HepG2 (cell line): ENCODE data around the gene STAT5A. TPM values are rescaled to one million over a fixed set of nuclear protein-coding genes. Genes with fewer than 3 reads are reported as not detected.

Experiments
- ATAC-seq: fragments of 200-7000 bp; cut with Tn5 transposase; 3 replicates; pipeline ENCODE4 v1.9.1; 2020; ENCODE audit warnings: mild to moderate bottlenecking, moderate library complexity
- BruUV-seq: library from RNA; stranded (reverse); fragments of 400-500 nt; replicated peaks from 2 replicates; lab custom pipeline; 2021; lab: Mats Ljungman, UMichigan
- CTCF ChIA-PET: fragments of 300-600 bp; formaldehyde crosslinking; extraction: SDS; loops from one replicate; lab custom pipeline; 2021; ENCODE audit warnings: low total read pairs, inconsistent platforms, low intra/inter-chr PET ratio; lab: Yijun Ruan, JAX
- POLR2A ChIA-PET: fragments of 350-600 bp; sonication (Branson Sonifier 250); formaldehyde crosslinking; loops from one replicate; lab custom pipeline; 2020; ENCODE audit warnings: antibody characterized with exemption, inconsistent platforms; lab: Yijun Ruan, JAX
- DNase-seq: peaks from one replicate; pipeline ENCODE4 v3.0.0-alpha.2; 2015; ENCODE audit warnings: low spot score
- FAIRE-seq: peaks from 3 replicates; lab custom pipeline; 2011; peaks lifted over from hg19 to GRCh38; lab: Jason Lieb, UNC
- H2AFZ ChIP-seq: one replicate; pipeline ENCODE4 v1.6.1; 2011; ENCODE audit warnings: low read length, inconsistent platforms
- H3K27ac ChIP-seq: fragments of 300-600 bp; 3 replicates; pipeline ENCODE4 v1.8.0; 2011; ENCODE audit warnings: mixed run types, mild to moderate bottlenecking, mixed read lengths, low read length, inconsistent platforms; ENCODE audit not compliant: insufficient read depth; ENCODE audit errors: extremely low read length
- H3K27me3 ChIP-seq, 2 experiments: fragments of 200-600 bp in 1 of 2; 2 replicates in 1 of 2; 3 replicates in 1 of 2; pipeline versions ENCODE4 v1.6.0 to v1.8.0; 2011; ENCODE audit warnings: low read length in 2 of 2, mild to moderate bottlenecking in 2 of 2, moderate library complexity in 2 of 2, inconsistent platforms in 1 of 2; ENCODE audit not compliant: insufficient read depth in 2 of 2, control insufficient read depth in 1 of 2
- H3K36me3 ChIP-seq, 2 experiments: fragments of 200-600 bp in 1 of 2; replicated peaks in 1 of 2; 2 replicates in 1 of 2; 3 replicates in 1 of 2; pipeline versions ENCODE4 v1.5.1 to v1.8.0; 2011; ENCODE audit warnings: low read length in 2 of 2, inconsistent platforms in 1 of 2; ENCODE audit not compliant: insufficient read depth in 2 of 2, control insufficient read depth in 1 of 2
- H3K4me1 ChIP-seq: 2 replicates; pipeline ENCODE4 v1.5.1; 2012; ENCODE audit warnings: low read length, inconsistent platforms; ENCODE audit not compliant: insufficient read depth
- H3K4me2 ChIP-seq: 2 replicates; pipeline ENCODE4 v1.6.0; 2011; ENCODE audit warnings: low read depth, low read length, inconsistent platforms
- H3K4me3 ChIP-seq, 3 experiments: fragments of 200-600 bp in 1 of 3; sonication (generic), shearing (Covaris generic) in 1 of 3; replicated peaks in 1 of 3; 2 replicates each; pipeline ENCODE4 v1.5.1; 2011 to 2016; ENCODE audit warnings: low read length in 3 of 3, inconsistent platforms in 2 of 3, low read depth in 2 of 3, mild to moderate bottlenecking in 2 of 3, control low read depth in 1 of 3, mixed read lengths in 1 of 3; ENCODE audit not compliant: insufficient read depth in 1 of 3
- H3K79me2 ChIP-seq: one replicate; pipeline ENCODE4 v1.6.1; 2011; ENCODE audit warnings: low read length, inconsistent platforms; ENCODE audit not compliant: insufficient read depth
- H3K9ac ChIP-seq: 2 replicates; pipeline ENCODE4 v1.6.0; 2011; ENCODE audit warnings: mild to moderate bottlenecking, low read depth, low read length, inconsistent platforms; ENCODE audit not compliant: insufficient read depth
- H3K9me3 ChIP-seq: 2 replicates; pipeline ENCODE4 v1.5.1; 2012; ENCODE audit warnings: mild to moderate bottlenecking, low read length
- H4K20me1 ChIP-seq: 2 replicates; pipeline ENCODE4 v1.6.0; 2011; ENCODE audit warnings: inconsistent platforms, mild to moderate bottlenecking, low read length, moderate library complexity; ENCODE audit not compliant: insufficient read depth
- ARNT ChIP-seq: fragments of 450-650 bp; IDR thresholded peaks from 2 replicates; pipeline ENCODE4 v1.6.1; 2017
- DR1 ChIP-seq: sonication (generic); formaldehyde crosslinking; IDR thresholded peaks from 2 replicates; pipeline ENCODE4 v1.8.0; 2021; ENCODE audit warnings: mild to moderate bottlenecking, missing genetic modification reagents, inconsistent platforms
- FOXK1 ChIP-seq: sonication (generic); formaldehyde crosslinking; IDR thresholded peaks from 2 replicates; pipeline ENCODE4 v1.4.0; 2020; ENCODE audit warnings: low read depth, missing genetic modification reagents, borderline replicate concordance
- GZF1 ChIP-seq: sonication (generic); formaldehyde crosslinking; IDR thresholded peaks from 2 replicates; pipeline ENCODE4 v1.5.1; 2020; ENCODE audit warnings: mild to moderate bottlenecking, missing genetic modification reagents
- SCMH1 ChIP-seq: sonication (generic); formaldehyde crosslinking; IDR thresholded peaks from 2 replicates; pipeline ENCODE4 v1.9.0; 2021; ENCODE audit warnings: missing genetic modification reagents, mild to moderate bottlenecking, borderline replicate concordance
- SOX6 ChIP-seq, 2 experiments: fragments of 450-650 bp in 1 of 2; sonication (generic) in 1 of 2; formaldehyde crosslinking in 1 of 2; IDR thresholded peaks; 2 replicates each; pipeline versions ENCODE4 v1.4.0 to v1.6.1; 2017 to 2020; ENCODE audit warnings: antibody characterized with exemption in 1 of 2, mild to moderate bottlenecking in 1 of 2, missing genetic modification reagents in 1 of 2
- SRSF1 ChIP-seq: fragments of 200-400 bp; formaldehyde crosslinking; optimal IDR thresholded peaks from 2 replicates; pipeline ENCODE3; 2017; ENCODE audit warnings: mild to moderate bottlenecking, low read depth, low read length, moderate library complexity
- YY1 ChIP-seq: IDR thresholded peaks from 2 replicates; pipeline ENCODE4 v1.6.1; 2011; ENCODE audit warnings: low read length, low read depth, moderate library complexity, mild to moderate bottlenecking; ENCODE audit not compliant: insufficient read depth, insufficient replicate concordance
- ZBTB21 ChIP-seq: sonication (generic); formaldehyde crosslinking; IDR thresholded peaks from 2 replicates; pipeline ENCODE4 v1.4.0; 2020; ENCODE audit warnings: missing genetic modification reagents
- ZKSCAN8 ChIP-seq: IDR thresholded peaks from 2 replicates; pipeline ENCODE4 v1.6.1; 2016; ENCODE audit warnings: borderline replicate concordance, missing genetic modification reagents, missing compliant biosample characterization
- ZNF224 ChIP-seq: sonication (generic); formaldehyde crosslinking; IDR thresholded peaks from 2 replicates; pipeline ENCODE4 v1.5.0; 2020; ENCODE audit warnings: mild to moderate bottlenecking, missing genetic modification reagents
- ZNF547 ChIP-seq: sonication (generic); formaldehyde crosslinking; IDR thresholded peaks from 2 replicates; pipeline ENCODE4 v1.5.1; 2020; ENCODE audit warnings: mild to moderate bottlenecking, missing genetic modification reagents
- ZNF549 ChIP-seq: sonication (generic); formaldehyde crosslinking; IDR thresholded peaks from 2 replicates; pipeline ENCODE4 v1.5.0; 2020; ENCODE audit warnings: missing genetic modification reagents
- ZSCAN30 ChIP-seq: sonication (generic); formaldehyde crosslinking; IDR thresholded peaks from 2 replicates; pipeline ENCODE4 v1.5.0; 2020; ENCODE audit warnings: mild to moderate bottlenecking, missing genetic modification reagents
- whole genome bisulfite sequencing: methylation state at CpG from one replicate; pipeline ENCODE4 v1.1.6; 2017; ENCODE audit warnings: low lambda C conversion rate; 5-methylcytosine and 5-hydroxymethylcytosine counted together
- in situ Hi-C: cut with HindIII; loops from 2 replicates; pipeline ENCODE4 v1.10.0; 2017; ENCODE audit warnings: low pct_unique_long_range_greater_than_20kb; ENCODE audit not compliant: extremely low pct_ligation_motif_present
- intact Hi-C: fragments of 100-400 bp; cut with micrococcal nuclease; formaldehyde crosslinking; loops from one replicate; pipeline ENCODE4 v1.10.0; 2022; ENCODE audit not compliant: unreplicated experiment
- polyA plus RNA-seq, 8 experiments: library from polyadenylated mRNA; depleted of rRNA in 3 of 8; stranded (reverse) in 7 of 8; unstranded in 1 of 8; fragments of >200 nt; fragmentation: Illumina TruSeq in 4 of 8; extraction: Trizol in 4 of 8; gene quantifications; 2 replicates each; pipeline versions ENCODE4 v1.2.1 to v1.2.3, GENCODE V29; 2011 to 2016; ENCODE audit warnings: low read depth in 4 of 8, missing spikeins in 1 of 8, mixed read lengths in 1 of 8; ENCODE audit not compliant: insufficient read depth in 1 of 8
- total RNA-seq, 5 experiments: library from RNA; depleted of rRNA; stranded (reverse); fragments of >200 nt; fragmentation: Illumina TruSeq; extraction: Trizol; gene quantifications; 2 replicates each; pipeline ENCODE4 v1.2.3, GENCODE V29; 2016; ENCODE audit warnings: low read depth in 1 of 5
- TF ChIP-seq, protein P1 (sequence below): sonication (generic); formaldehyde crosslinking; IDR thresholded peaks from 2 replicates; pipeline ENCODE4 v1.5.0; 2020; ENCODE audit warnings: missing genetic modification reagents, mild to moderate bottlenecking, borderline replicate concordance
- TF ChIP-seq, protein P2 (sequence below): sonication (generic); formaldehyde crosslinking; IDR thresholded peaks from 2 replicates; pipeline ENCODE4 v1.8.0; 2022; ENCODE audit warnings: mild to moderate bottlenecking, missing genetic modification reagents, moderate library complexity
- TF ChIP-seq, protein P3 (sequence below): sonication (generic); formaldehyde crosslinking; IDR thresholded peaks from 2 replicates; pipeline ENCODE4 v1.4.0; 2020; ENCODE audit warnings: missing genetic modification reagents, low read depth, mild to moderate bottlenecking, borderline replicate concordance

Gene STAT5A
- total and polyA plus RNA-seq, 2 of the 13 experiments (the other 11 are each of a cell fraction or from before 2014, with no cell fraction given) = 1.4 to 4.1 TPM

DNA sequence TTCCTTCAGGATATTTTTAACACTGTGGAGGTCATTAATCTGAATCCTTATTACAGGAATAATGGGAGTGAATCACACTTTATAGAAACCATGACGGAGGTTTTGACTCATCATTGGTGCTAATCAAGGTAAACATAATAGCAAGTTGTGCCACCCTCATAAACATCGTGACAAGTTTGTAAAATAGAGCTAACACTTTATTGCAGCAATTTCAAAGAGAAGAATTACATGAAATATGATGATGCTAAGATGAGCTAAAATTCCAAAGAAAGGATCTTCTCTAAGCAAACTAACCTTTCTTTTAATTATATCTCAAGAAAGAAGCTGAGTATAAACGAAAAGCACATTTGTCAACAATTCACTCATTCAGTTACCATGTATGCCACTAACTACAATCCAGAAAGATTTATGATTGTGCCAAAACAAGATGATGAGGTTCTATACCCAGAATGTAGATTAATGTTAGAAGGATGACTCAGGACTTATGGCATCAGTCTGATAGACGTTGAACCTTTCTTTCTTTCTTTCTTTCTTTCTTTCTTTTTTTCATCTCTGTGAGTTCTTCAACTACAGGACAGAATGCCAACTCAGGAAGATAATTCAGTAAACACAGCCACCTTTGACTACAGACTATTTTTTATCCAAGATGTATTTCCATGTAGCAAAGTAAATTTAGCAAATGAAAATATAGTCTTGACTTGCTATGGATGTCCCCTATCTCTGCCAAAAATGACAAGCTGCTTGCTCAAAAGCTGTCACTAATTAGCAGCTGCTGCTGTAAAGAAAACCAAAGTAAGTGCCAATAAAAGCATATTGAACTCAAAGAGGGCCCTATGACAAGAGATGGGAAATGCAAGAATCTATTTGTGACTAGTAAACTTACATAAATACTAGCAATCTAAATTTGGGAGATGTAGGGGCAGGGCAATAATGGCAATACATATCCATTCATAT is 35.4 kb upstream of the STAT5A start:
- CTCF ChIA-PET = no interaction called here
- ATAC-seq = no peak
- FAIRE-seq = no peak
- 81% methylated on average over 4 of the region's 4 CpGs for WGBS
- H3K79me2 ChIP-seq = peaks cover 6% of the 10 kb centered on the region
- H3K9me3 ChIP-seq = no peaks in the 10 kb centered on the region
- no peak for DNase-seq
- H3K4me3 ChIP-seq = no peak overlapping the region
- H3K27me3 ChIP-seq = no peaks in the 10 kb centered on the region
- H3K4me2 ChIP-seq = no peak overlapping the region
- no peaks in the 10 kb centered on the region for H4K20me1 ChIP-seq
- no peaks in the 10 kb centered on the region for H3K36me3 ChIP-seq
- BruUV-seq = no TSS peak
- POLR2A ChIA-PET = no interaction called here
- intact Hi-C loops = no loop called here
- no peak overlapping the region for H3K27ac ChIP-seq
- peaks cover 21% of the 10 kb centered on the region for H3K4me1 ChIP-seq
- H2AFZ ChIP-seq = no peak overlapping the region
- TF ChIP-seq, protein P1, sequence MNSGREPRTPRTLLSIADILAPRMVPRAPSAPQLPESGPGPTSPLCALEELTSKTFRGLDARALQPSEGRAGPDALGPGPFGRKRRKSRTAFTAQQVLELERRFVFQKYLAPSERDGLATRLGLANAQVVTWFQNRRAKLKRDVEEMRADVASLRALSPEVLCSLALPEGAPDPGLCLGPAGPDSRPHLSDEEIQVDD (CRISPR knock-in tag) = no peak
- no peak for TF ChIP-seq ZBTB21 (CRISPR knock-in tag)
- TF ChIP-seq SCMH1 (CRISPR knock-in tag) = no peak
- TF ChIP-seq, protein P2, sequence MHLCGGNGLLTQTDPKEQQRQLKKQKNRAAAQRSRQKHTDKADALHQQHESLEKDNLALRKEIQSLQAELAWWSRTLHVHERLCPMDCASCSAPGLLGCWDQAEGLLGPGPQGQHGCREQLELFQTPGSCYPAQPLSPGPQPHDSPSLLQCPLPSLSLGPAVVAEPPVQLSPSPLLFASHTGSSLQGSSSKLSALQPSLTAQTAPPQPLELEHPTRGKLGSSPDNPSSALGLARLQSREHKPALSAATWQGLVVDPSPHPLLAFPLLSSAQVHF (CRISPR knock-in tag) = no peak
- no peak for TF ChIP-seq FOXK1 (CRISPR knock-in tag)
- TF ChIP-seq ZSCAN30 = no peak
- no peak for TF ChIP-seq ZNF224
- no peak for TF ChIP-seq GZF1 (CRISPR knock-in tag)
- TF ChIP-seq YY1 = no peak
- TF ChIP-seq ZKSCAN8 (CRISPR knock-in tag) = no peak
- TF ChIP-seq ARNT = no peak
- no peak for TF ChIP-seq SRSF1
- TF ChIP-seq DR1 (CRISPR knock-in tag) = no peak
- TF ChIP-seq, protein P3, sequence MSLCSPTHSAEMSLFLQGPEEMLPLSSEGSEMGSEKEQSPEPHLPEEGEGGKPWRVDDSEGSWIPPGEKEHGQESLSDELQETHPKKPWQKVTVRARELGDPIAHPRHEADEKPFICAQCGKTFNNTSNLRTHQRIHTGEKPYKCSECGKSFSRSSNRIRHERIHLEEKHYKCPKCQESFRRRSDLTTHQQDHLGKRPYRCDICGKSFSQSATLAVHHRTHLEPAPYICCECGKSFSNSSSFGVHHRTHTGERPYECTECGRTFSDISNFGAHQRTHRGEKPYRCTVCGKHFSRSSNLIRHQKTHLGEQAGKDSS (CRISPR knock-in tag) = no peak
- no peak for TF ChIP-seq ZNF549
- TF ChIP-seq ZNF547 (CRISPR knock-in tag) = no peak
- TF ChIP-seq SOX6 (IDR thresholded peaks at IDR 0.05) = no peak
- TF ChIP-seq SOX6 (CRISPR knock-in tag; IDR thresholded peaks at IDR 0.05) = no peak
- no peak overlapping the region for H3K9ac ChIP-seq
- in situ Hi-C loops = no loop called here
